HepG2 (cell line): ENCODE measurements around the gene SRSF12. TPM values are rescaled to one million over a fixed set of nuclear protein-coding genes. Genes with fewer than 3 reads are reported as not detected.

Experiments used
- ATAC-seq: fragments of 200-7000 bp; cut with Tn5 transposase; 3 replicates; pipeline ENCODE4 v1.9.1; 2020; ENCODE audit warnings: mild to moderate bottlenecking, moderate library complexity
- BruUV-seq: library from RNA; stranded (reverse); fragments of 400-500 nt; replicated peaks from 2 replicates; lab custom pipeline; 2021; lab: Mats Ljungman, UMichigan
- CTCF ChIA-PET: fragments of 300-600 bp; formaldehyde crosslinking; extraction: SDS; loops from one replicate; lab custom pipeline; 2021; ENCODE audit warnings: low total read pairs, inconsistent platforms, low intra/inter-chr PET ratio; lab: Yijun Ruan, JAX
- POLR2A ChIA-PET: fragments of 350-600 bp; sonication (Branson Sonifier 250); formaldehyde crosslinking; loops from one replicate; lab custom pipeline; 2020; ENCODE audit warnings: antibody characterized with exemption, inconsistent platforms; lab: Yijun Ruan, JAX
- DNase-seq: peaks from one replicate; pipeline ENCODE4 v3.0.0-alpha.2; 2015; ENCODE audit warnings: low spot score
- FAIRE-seq: peaks from 3 replicates; lab custom pipeline; 2011; peaks lifted over from hg19 to GRCh38; lab: Jason Lieb, UNC
- H2AFZ ChIP-seq: one replicate; pipeline ENCODE4 v1.6.1; 2011; ENCODE audit warnings: low read length, inconsistent platforms
- H3K27ac ChIP-seq: fragments of 300-600 bp; 3 replicates; pipeline ENCODE4 v1.8.0; 2011; ENCODE audit warnings: mixed run types, mild to moderate bottlenecking, mixed read lengths, low read length, inconsistent platforms; ENCODE audit not compliant: insufficient read depth; ENCODE audit errors: extremely low read length
- H3K27me3 ChIP-seq, 2 experiments: fragments of 200-600 bp in 1 of 2; 2 replicates in 1 of 2; 3 replicates in 1 of 2; pipeline versions ENCODE4 v1.6.0 to v1.8.0; 2011; ENCODE audit warnings: low read length in 2 of 2, mild to moderate bottlenecking in 2 of 2, moderate library complexity in 2 of 2, inconsistent platforms in 1 of 2; ENCODE audit not compliant: insufficient read depth in 2 of 2, control insufficient read depth in 1 of 2
- H3K36me3 ChIP-seq, 2 experiments: fragments of 200-600 bp in 1 of 2; replicated peaks in 1 of 2; 2 replicates in 1 of 2; 3 replicates in 1 of 2; pipeline versions ENCODE4 v1.5.1 to v1.8.0; 2011; ENCODE audit warnings: low read length in 2 of 2, inconsistent platforms in 1 of 2; ENCODE audit not compliant: insufficient read depth in 2 of 2, control insufficient read depth in 1 of 2
- H3K4me1 ChIP-seq: 2 replicates; pipeline ENCODE4 v1.5.1; 2012; ENCODE audit warnings: low read length, inconsistent platforms; ENCODE audit not compliant: insufficient read depth
- H3K4me2 ChIP-seq: 2 replicates; pipeline ENCODE4 v1.6.0; 2011; ENCODE audit warnings: low read depth, low read length, inconsistent platforms
- H3K4me3 ChIP-seq, 3 experiments: fragments of 200-600 bp in 1 of 3; sonication (generic), shearing (Covaris generic) in 1 of 3; replicated peaks in 1 of 3; 2 replicates each; pipeline ENCODE4 v1.5.1; 2011 to 2016; ENCODE audit warnings: low read length in 3 of 3, inconsistent platforms in 2 of 3, low read depth in 2 of 3, mild to moderate bottlenecking in 2 of 3, control low read depth in 1 of 3, mixed read lengths in 1 of 3; ENCODE audit not compliant: insufficient read depth in 1 of 3
- H3K79me2 ChIP-seq: one replicate; pipeline ENCODE4 v1.6.1; 2011; ENCODE audit warnings: low read length, inconsistent platforms; ENCODE audit not compliant: insufficient read depth
- H3K9ac ChIP-seq: 2 replicates; pipeline ENCODE4 v1.6.0; 2011; ENCODE audit warnings: mild to moderate bottlenecking, low read depth, low read length, inconsistent platforms; ENCODE audit not compliant: insufficient read depth
- H3K9me3 ChIP-seq: 2 replicates; pipeline ENCODE4 v1.5.1; 2012; ENCODE audit warnings: mild to moderate bottlenecking, low read length
- H4K20me1 ChIP-seq: 2 replicates; pipeline ENCODE4 v1.6.0; 2011; ENCODE audit warnings: inconsistent platforms, mild to moderate bottlenecking, low read length, moderate library complexity; ENCODE audit not compliant: insufficient read depth
- ASH2L ChIP-seq: fragments of 300-600, 200-600 bp; sonication (generic); IDR thresholded peaks from 2 replicates; pipeline ENCODE4 v1.7.0; 2017; ENCODE audit warnings: low read depth, mild to moderate bottlenecking, moderate library complexity, mixed read lengths, low read length; ENCODE audit not compliant: insufficient read length
- NAIF1 ChIP-seq: sonication (generic); formaldehyde crosslinking; IDR thresholded peaks from 2 replicates; pipeline ENCODE4 v1.5.0; 2020; ENCODE audit warnings: mild to moderate bottlenecking, missing genetic modification reagents, borderline replicate concordance
- NFKB2 ChIP-seq: sonication (generic); formaldehyde crosslinking; IDR thresholded peaks from 2 replicates; pipeline ENCODE4 v1.4.0; 2020; ENCODE audit warnings: missing genetic modification reagents, borderline replicate concordance
- PHF8 ChIP-seq: sonication (generic); formaldehyde crosslinking; IDR thresholded peaks from 2 replicates; pipeline ENCODE4 v1.5.0; 2020; ENCODE audit warnings: missing genetic modification reagents
- RORA ChIP-seq: sonication (generic); formaldehyde crosslinking; IDR thresholded peaks from 2 replicates; pipeline ENCODE4 v1.5.0; 2020; ENCODE audit warnings: mild to moderate bottlenecking, missing genetic modification reagents, moderate library complexity
- SALL1 ChIP-seq: sonication (generic); formaldehyde crosslinking; IDR thresholded peaks from 2 replicates; pipeline ENCODE4 v1.8.0; 2022; ENCODE audit warnings: mild to moderate bottlenecking, missing genetic modification reagents
- SSRP1 ChIP-seq: IDR thresholded peaks from 2 replicates; pipeline ENCODE4 v1.6.1; 2016; ENCODE audit warnings: control low read depth
- TEF ChIP-seq: sonication (generic); formaldehyde crosslinking; IDR thresholded peaks from 2 replicates; pipeline ENCODE4 v1.5.0; 2020; ENCODE audit warnings: missing genetic modification reagents
- ZBTB42 ChIP-seq: sonication (generic); formaldehyde crosslinking; IDR thresholded peaks from 2 replicates; pipeline ENCODE4 v1.5.0; 2020; ENCODE audit warnings: mild to moderate bottlenecking, missing genetic modification reagents
- ZNF256 ChIP-seq: sonication (generic); formaldehyde crosslinking; conservative IDR thresholded peaks from 2 replicates; pipeline ENCODE4 v1.4.0; 2020; ENCODE audit warnings: missing genetic modification reagents
- ZNF660 ChIP-seq: sonication (generic); formaldehyde crosslinking; IDR thresholded peaks from 2 replicates; pipeline ENCODE4 v1.5.1; 2020; ENCODE audit warnings: mild to moderate bottlenecking, low read depth, missing genetic modification reagents, borderline replicate concordance
- ZNF784 ChIP-seq: sonication (generic); formaldehyde crosslinking; IDR thresholded peaks from 2 replicates; pipeline ENCODE4 v1.5.1; 2020; ENCODE audit warnings: missing genetic modification reagents, mild to moderate bottlenecking, borderline replicate concordance
- WGBS: methylation state at CpG from one replicate; pipeline ENCODE4 v1.1.6; 2017; ENCODE audit warnings: low lambda C conversion rate; 5-methylcytosine and 5-hydroxymethylcytosine counted together
- in situ Hi-C: cut with HindIII; loops from 2 replicates; pipeline ENCODE4 v1.10.0; 2017; ENCODE audit warnings: low pct_unique_long_range_greater_than_20kb; ENCODE audit not compliant: extremely low pct_ligation_motif_present
- intact Hi-C: fragments of 100-400 bp; cut with micrococcal nuclease; formaldehyde crosslinking; loops from one replicate; pipeline ENCODE4 v1.10.0; 2022; ENCODE audit not compliant: unreplicated experiment
- polyA plus RNA-seq, 8 experiments: library from polyadenylated mRNA; depleted of rRNA in 3 of 8; stranded (reverse) in 7 of 8; unstranded in 1 of 8; fragments of >200 nt; fragmentation: Illumina TruSeq in 4 of 8; extraction: Trizol in 4 of 8; gene quantifications; 2 replicates each; pipeline versions ENCODE4 v1.2.1 to v1.2.3, GENCODE V29; 2011 to 2016; ENCODE audit warnings: low read depth in 4 of 8, missing spikeins in 1 of 8, mixed read lengths in 1 of 8; ENCODE audit not compliant: insufficient read depth in 1 of 8
- total RNA-seq, 5 experiments: library from RNA; depleted of rRNA; stranded (reverse); fragments of >200 nt; fragmentation: Illumina TruSeq; extraction: Trizol; gene quantifications; 2 replicates each; pipeline ENCODE4 v1.2.3, GENCODE V29; 2016; ENCODE audit warnings: low read depth in 1 of 5
- TF ChIP-seq, protein P1 (sequence below): sonication (generic); formaldehyde crosslinking; IDR thresholded peaks from 2 replicates; pipeline ENCODE4 v1.8.0; 2022; ENCODE audit warnings: mild to moderate bottlenecking, missing genetic modification reagents
- TF ChIP-seq, protein P2 (sequence below): sonication (generic); formaldehyde crosslinking; IDR thresholded peaks from 2 replicates; pipeline ENCODE4 v1.5.1; 2020; ENCODE audit warnings: mild to moderate bottlenecking, moderate library complexity, missing genetic modification reagents

SRSF12 gene
- total and polyA plus RNA-seq, 2 of the 13 experiments (the other 11 are each of a cell fraction or from before 2014, with no cell fraction given): 1.7 to 1.9 TPM

DNA sequence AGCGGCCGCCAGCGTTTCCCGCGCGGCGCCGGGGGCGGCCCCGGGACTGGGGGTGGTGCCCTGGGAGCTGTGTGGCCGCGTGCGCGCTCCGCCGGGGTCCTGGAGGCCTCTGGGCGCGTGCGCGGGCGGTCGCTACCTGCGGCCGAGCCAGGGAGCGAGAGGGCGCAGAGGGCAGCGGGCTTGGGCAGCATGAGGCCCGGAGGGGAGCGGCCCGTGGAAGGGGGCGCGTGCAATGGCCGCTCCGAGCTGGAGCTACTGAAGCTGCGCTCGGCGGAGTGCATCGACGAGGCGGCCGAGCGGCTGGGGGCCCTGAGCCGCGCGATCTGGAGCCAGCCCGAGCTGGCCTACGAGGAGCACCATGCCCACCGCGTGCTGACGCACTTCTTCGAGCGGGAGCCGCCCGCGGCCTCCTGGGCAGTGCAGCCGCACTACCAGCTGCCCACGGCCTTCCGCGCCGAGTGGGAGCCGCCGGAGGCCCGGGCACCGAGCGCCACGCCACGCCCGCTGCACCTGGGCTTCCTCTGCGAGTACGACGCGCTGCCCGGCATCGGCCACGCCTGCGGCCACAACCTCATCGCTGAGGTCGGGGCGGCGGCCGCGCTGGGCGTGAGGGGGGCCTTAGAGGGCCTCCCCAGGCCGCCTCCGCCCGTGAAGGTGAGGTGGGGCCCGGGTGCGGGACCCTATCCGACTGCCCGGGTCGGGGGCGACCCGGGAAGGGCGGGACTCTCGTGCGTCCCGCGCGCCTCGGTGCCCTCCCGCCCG lies 28.3 kb upstream of the SRSF12 start, which contains the start of gene PM20D2:
Gene PM20D2 (plus strand): TSS at position 100 of the 762 bp plus-strand sequence. CDS start 90 bp downstream, at position 190.
- Histone ChIP-seq H3K4me3 (peak within 1 kb of the TSS; percentile 76 to 77 (median 77)), H3K27me3 (no peaks in the 10 kb centered on the region; a peak in 2 of 5 replicates), H3K4me1 (peaks cover 44% of the 10 kb centered on the region), H3K4me2 (peak within 1 kb of the TSS; percentile 77), H4K20me1 (no peaks in the 10 kb centered on the region), H2AFZ (peak within 1 kb of the TSS; percentile 95), H3K9me3 (no peaks in the 10 kb centered on the region), H3K9ac (peak within 1 kb of the TSS; percentile 88), H3K79me2 (peaks cover 28% of the 10 kb centered on the region), H3K36me3 (no peaks in the 10 kb centered on the region; a peak in 1 of 5 replicates), H3K27ac (peak within 1 kb of the TSS; percentile 79)
- peak; percentile 58 for DNase-seq
- in situ Hi-C loops (no loop called here), intact Hi-C loops (loop anchor here (5.0 kb wide), 1 partner anchor 64 kb away; the partner anchor contains the start of gene PNRC1)
- FAIRE-seq: no peak
- POLR2A ChIA-PET: interaction anchor here (0.9 to 2.4 kb wide), 11 partner anchors 8 to 183 kb away, joined by 3 to 15 read pairs (median 5); partner anchors contain the start of genes PNRC1, RNGTT and SRSF12
- WGBS: no CpG with 5 or more reads among the region's 102 CpGs
- BruUV-seq: no TSS peak
- peak; percentile 96 for ATAC-seq
- CTCF ChIA-PET: no interaction called here
- TF ChIP-seq, protein P1, sequence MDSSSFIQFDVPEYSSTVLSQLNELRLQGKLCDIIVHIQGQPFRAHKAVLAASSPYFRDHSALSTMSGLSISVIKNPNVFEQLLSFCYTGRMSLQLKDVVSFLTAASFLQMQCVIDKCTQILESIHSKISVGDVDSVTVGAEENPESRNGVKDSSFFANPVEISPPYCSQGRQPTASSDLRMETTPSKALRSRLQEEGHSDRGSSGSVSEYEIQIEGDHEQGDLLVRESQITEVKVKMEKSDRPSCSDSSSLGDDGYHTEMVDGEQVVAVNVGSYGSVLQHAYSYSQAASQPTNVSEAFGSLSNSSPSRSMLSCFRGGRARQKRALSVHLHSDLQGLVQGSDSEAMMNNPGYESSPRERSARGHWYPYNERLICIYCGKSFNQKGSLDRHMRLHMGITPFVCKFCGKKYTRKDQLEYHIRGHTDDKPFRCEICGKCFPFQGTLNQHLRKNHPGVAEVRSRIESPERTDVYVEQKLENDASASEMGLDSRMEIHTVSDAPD (CRISPR knock-in tag): peak; percentile 59; the same call in 1 of the 2 replicates
- peak; percentile 85; the same call in 1 of the 2 replicates for TF ChIP-seq ZBTB42 (CRISPR knock-in tag)
- peak; percentile 77; the same call in 1 of the 2 replicates for TF ChIP-seq ZNF784 (CRISPR knock-in tag)
- TF ChIP-seq RORA (CRISPR knock-in tag): 0 out of 2 replicates have a peak, but pooled peaks have one; percentile 16
- TF ChIP-seq, protein P2, sequence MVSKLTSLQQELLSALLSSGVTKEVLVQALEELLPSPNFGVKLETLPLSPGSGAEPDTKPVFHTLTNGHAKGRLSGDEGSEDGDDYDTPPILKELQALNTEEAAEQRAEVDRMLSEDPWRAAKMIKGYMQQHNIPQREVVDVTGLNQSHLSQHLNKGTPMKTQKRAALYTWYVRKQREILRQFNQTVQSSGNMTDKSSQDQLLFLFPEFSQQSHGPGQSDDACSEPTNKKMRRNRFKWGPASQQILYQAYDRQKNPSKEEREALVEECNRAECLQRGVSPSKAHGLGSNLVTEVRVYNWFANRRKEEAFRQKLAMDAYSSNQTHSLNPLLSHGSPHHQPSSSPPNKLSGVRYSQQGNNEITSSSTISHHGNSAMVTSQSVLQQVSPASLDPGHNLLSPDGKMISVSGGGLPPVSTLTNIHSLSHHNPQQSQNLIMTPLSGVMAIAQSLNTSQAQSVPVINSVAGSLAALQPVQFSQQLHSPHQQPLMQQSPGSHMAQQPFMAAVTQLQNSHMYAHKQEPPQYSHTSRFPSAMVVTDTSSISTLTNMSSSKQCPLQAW: no peak
- TF ChIP-seq NFKB2 (CRISPR knock-in tag): peak; percentile 94; the same call in 1 of the 2 replicates
- no peak for TF ChIP-seq SSRP1 (CRISPR knock-in tag)
- peak; percentile 94 for TF ChIP-seq PHF8 (CRISPR knock-in tag)
- 0 out of 2 replicates have a peak, but pooled peaks have one; percentile 20 for TF ChIP-seq ZNF256
- 0 out of 2 replicates have a peak, but pooled peaks have one; percentile 33 for TF ChIP-seq TEF
- TF ChIP-seq SALL1 (CRISPR knock-in tag): peak; percentile 89
- peak; percentile 63 for TF ChIP-seq ASH2L
- 0 out of 2 replicates have a peak, but pooled peaks have one; percentile 49 for TF ChIP-seq ZNF660 (CRISPR knock-in tag)
- peak; percentile 86; the same call in 1 of the 2 replicates for TF ChIP-seq NAIF1 (CRISPR knock-in tag)
